Measurements from ENCODE around the gene SLC45A2. TPM values are rescaled to one million over a fixed set of nuclear protein-coding genes. Genes with fewer than 3 reads are reported as not detected.

SLC45A2 gene
- total RNA-seq, 1 experiment from 2014 or later: not detected

DNA sequence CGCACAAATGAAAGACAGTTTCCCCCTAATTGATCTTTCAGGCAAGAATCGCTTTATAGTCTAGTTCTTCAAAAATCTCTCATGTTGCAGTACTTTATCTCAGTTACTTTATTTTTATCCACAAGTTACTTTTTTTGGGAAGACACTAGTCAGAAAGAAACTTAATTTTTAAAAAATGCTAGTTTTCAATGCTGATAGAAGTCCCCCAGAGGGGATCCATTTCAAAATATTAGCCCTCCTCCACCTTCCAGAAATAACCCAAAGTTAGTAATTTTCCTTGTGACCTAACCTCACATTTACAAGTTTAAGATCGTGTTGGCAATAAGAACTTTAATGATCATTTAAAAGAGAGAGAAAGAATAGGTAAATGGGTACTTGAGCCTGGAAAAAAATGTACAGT lies 47.5 kb upstream of the SLC45A2 start:
- Mint-ChIP-seq H3K9me3 (no peaks in the 10 kb centered on the region), H3K4me1 (no peaks in the 10 kb centered on the region), H3K36me3 (ENCODE audit: insufficient read depth in 1 of 3, low read depth in 3 of 3) (peaks cover 0 to 4% (median 0%) of the 10 kb centered on the region in 3 experiments; a peak in 2 of 7 replicates), H3K27ac (no peak overlapping the region), H3K4me3 (no peak overlapping the region), H3K27me3 (ENCODE audit: low read depth) (no peaks in the 10 kb centered on the region)
- Histone ChIP-seq H3K18ac (ENCODE audit: insufficient read length, low read depth, low read length) (no peak overlapping the region), H3K23me2 (ENCODE audit: insufficient read length, low read depth, low read length, poor library complexity, severe bottlenecking) (no peaks in the 10 kb centered on the region), H4K8ac (replicated peaks; ENCODE audit: insufficient read length, low read depth, low read length) (no peak overlapping the region), H3K14ac (ENCODE audit: insufficient read depth, low read length) (no peak overlapping the region), H2BK5ac (ENCODE audit: insufficient read length, low read length) (no peak overlapping the region), H4K91ac (ENCODE audit: insufficient read length, low read depth, low read length) (no peak overlapping the region), H2AK5ac (ENCODE audit: insufficient read length, low read length) (no peak overlapping the region), H3K4ac (ENCODE audit: low read depth, low read length) (no peak overlapping the region), H3K9me3 (ENCODE audit: control insufficient read depth, low read depth, low read length) (no peaks in the 10 kb centered on the region), H3K56ac (ENCODE audit: insufficient read length, low read depth, low read length) (no peak overlapping the region), H3K27ac (ENCODE audit: insufficient read length, low read depth, low read length) (no peak overlapping the region), H2AFZ (ENCODE audit: low read length) (no peak overlapping the region), H2BK12ac (ENCODE audit: insufficient read length, low read depth, low read length) (no peak overlapping the region), H3K79me2 (ENCODE audit: insufficient read depth, low read length) (no peaks in the 10 kb centered on the region), H3K23ac (ENCODE audit: insufficient read length, low read depth, low read length) (no peak overlapping the region), H3K4me1 (ENCODE audit: insufficient read depth, low read length) (no peaks in the 10 kb centered on the region), H3K4me2 (ENCODE audit: insufficient read depth, insufficient read length, low read length) (no peak overlapping the region), H3K9ac (ENCODE audit: extremely low read depth, insufficient read length, low read length) (no peak overlapping the region), H3T11ph (ENCODE audit: low read length) (no peak overlapping the region), H2BK120ac (ENCODE audit: low read depth, low read length, poor library complexity, severe bottlenecking) (no peak overlapping the region), H2BK15ac (ENCODE audit: low read depth, low read length) (no peak overlapping the region), H3K79me1 (ENCODE audit: insufficient read depth, low read depth, low read length, poor library complexity, severe bottlenecking) (no peaks in the 10 kb centered on the region), H4K20me1 (ENCODE audit: control insufficient read depth, insufficient read depth, insufficient read length) (no peaks in the 10 kb centered on the region), H4K5ac (ENCODE audit: insufficient read length, low read depth, low read length) (no peak overlapping the region), H3K27me3 (ENCODE audit: insufficient read depth, low read length) (no peaks in the 10 kb centered on the region), H2BK20ac (ENCODE audit: low read depth, low read length, poor library complexity, severe bottlenecking) (no peak overlapping the region)
- TF ChIP-seq CTCF (conservative IDR thresholded peaks at IDR 0.05): no peak
- DNase-seq: no peak
- WGBS (ENCODE audit: extremely low coverage, insufficient read length, low lambda C conversion rate): no CpG with 5 or more reads among the region's 3 CpGs
